ENCODE data around the gene STATH.

GRCh38 chr4:70008771-70009170 is 13.0 kb downstream of the STATH start:
- TF ChIP-seq POLR2A (IDR thresholded peaks at IDR 0.05), result no peak
- TF ChIP-seq CTCF (IDR thresholded peaks at IDR 0.05), result no peak

Measured in prostate gland (tissue), 2 donors.